ENCODE measurements around the gene SAFB. TPM values are rescaled to one million over a fixed set of nuclear protein-coding genes. Genes with fewer than 3 reads are reported as not detected.
A peak's percentile ranks its signal among the peaks of the same experiment; 100 is the strongest.

The SAFB gene
- total RNA-seq, 1 donor from 2014 or later, result 57.9 TPM

- H3K9me3 Mint-ChIP-seq, result no peaks in the 10 kb centered on the region
- no peak overlapping the region for H3K27ac Mint-ChIP-seq
- H3K27ac ChIP-seq, result no peak overlapping the region
- no peaks in the 10 kb centered on the region for H3K79me2 ChIP-seq (ENCODE audit: low read depth)
- peaks cover 3% of the 10 kb centered on the region for H3K4me1 ChIP-seq
- no peaks in the 10 kb centered on the region for H3K27me3 ChIP-seq
- TF ChIP-seq EZH2 (IDR thresholded peaks at IDR 0.05) (no peak), CTCF (IDR thresholded peaks at IDR 0.05) (no peak), EZH2phosphoT487 (IDR thresholded peaks at IDR 0.05) (no peak)
- DNase-seq (ENCODE audit: low spot score), result peak; percentile 48
- peak overlapping the region; percentile 85 for H3K4me2 ChIP-seq
- H3K4me3 Mint-ChIP-seq, result peak overlapping the region; percentile 98
- no peaks in the 10 kb centered on the region for H3K36me3 ChIP-seq
- H3K4me1 Mint-ChIP-seq, result peaks cover 29% of the 10 kb centered on the region
- no peaks in the 10 kb centered on the region for H3K36me3 Mint-ChIP-seq
- H3K9ac ChIP-seq, result peak overlapping the region; percentile 46
- no peaks in the 10 kb centered on the region for H4K20me1 ChIP-seq (ENCODE audit: low read depth)
- H3K9me3 ChIP-seq (ENCODE audit: low read depth), result no peaks in the 10 kb centered on the region
- H3K27me3 Mint-ChIP-seq (ENCODE audit: insufficient read depth, low read depth), result peaks cover 5% of the 10 kb centered on the region
- peak overlapping the region; percentile 23 for H2AFZ ChIP-seq (replicated peaks)
- peak overlapping the region; percentile 69 for H3K4me3 ChIP-seq
- H3F3A ChIP-seq (ENCODE audit: low read depth), result peaks cover 4% of the 10 kb centered on the region
Measured at GRCh38 chr19:5680084-5680436, 57.2 kb downstream of the SAFB start.

GRCh38 chr19:5680437-5681368 lies 57.8 kb downstream of the SAFB start, which contains the start of the genes HSD11B1L and MICOS13:
TSS of gene HSD11B1L (plus strand) at chr19:5681027. CDS start at chr19:5684833, 3,806 bp downstream.
TSS of gene MICOS13 (minus strand) at chr19:5680516. CDS start at chr19:5680486, 30 bp downstream.
- TF ChIP-seq CTCF (IDR thresholded peaks at IDR 0.05) (no peak), EZH2 (IDR thresholded peaks at IDR 0.05) (no peak), EZH2phosphoT487 (IDR thresholded peaks at IDR 0.05) (no peak)
- H3K27ac ChIP-seq, result no peak within 1 kb of the TSS
- peak; percentile 99 for DNase-seq (ENCODE audit: low spot score)

GRCh38 chr19:5681391-5682106 lies 58.7 kb downstream of the SAFB start:
- H3K4me3 Mint-ChIP-seq, result peak overlapping the region; percentile 86
- Histone ChIP-seq H3K4me2 (peak overlapping the region; percentile 85), H3K36me3 (no peaks in the 10 kb centered on the region), H3K4me3 (peak overlapping the region; percentile 69), H3K27ac (no peak overlapping the region), H2AFZ (replicated peaks) (no peak overlapping the region), H3F3A (ENCODE audit: low read depth) (peaks cover 13% of the 10 kb centered on the region), H3K79me2 (ENCODE audit: low read depth) (no peaks in the 10 kb centered on the region), H3K9me3 (ENCODE audit: low read depth) (no peaks in the 10 kb centered on the region), H3K27me3 (no peaks in the 10 kb centered on the region), H3K4me1 (peaks cover 3% of the 10 kb centered on the region), H3K9ac (no peak overlapping the region), H4K20me1 (ENCODE audit: low read depth) (peaks cover 5% of the 10 kb centered on the region)
- no peaks in the 10 kb centered on the region for H3K9me3 Mint-ChIP-seq
- H3K36me3 Mint-ChIP-seq, result no peaks in the 10 kb centered on the region
- peaks cover 36% of the 10 kb centered on the region for H3K4me1 Mint-ChIP-seq
- peaks cover 5% of the 10 kb centered on the region for H3K27me3 Mint-ChIP-seq (ENCODE audit: insufficient read depth, low read depth)
- peak overlapping the region; percentile 19 for H3K27ac Mint-ChIP-seq
- DNase-seq (ENCODE audit: low spot score), result no peak
- TF ChIP-seq EZH2phosphoT487 (IDR thresholded peaks at IDR 0.05) (no peak), EZH2 (IDR thresholded peaks at IDR 0.05) (no peak), CTCF (IDR thresholded peaks at IDR 0.05) (no peak)

More at GRCh38 chr19:5680437-5681368, 57.8 kb downstream of the SAFB start, which contains the start of the genes HSD11B1L and MICOS13:
- H2AFZ ChIP-seq (replicated peaks), result peak within 1 kb of the TSS; percentile 86
- H3K4me3 ChIP-seq, result peak within 1 kb of the TSS; percentile 69
- H3K4me3 Mint-ChIP-seq, result peak within 1 kb of the TSS; percentile 98
- H3K4me2 ChIP-seq, result peak within 1 kb of the TSS; percentile 85
- H3K36me3 Mint-ChIP-seq, result no peaks in the 10 kb centered on the region
- peaks cover 3% of the 10 kb centered on the region for H3K4me1 ChIP-seq
- no peaks in the 10 kb centered on the region for H3K27me3 ChIP-seq
- peaks cover 5% of the 10 kb centered on the region for H3F3A ChIP-seq (ENCODE audit: low read depth)
- H3K9ac ChIP-seq, result peak within 1 kb of the TSS; percentile 46
- peaks cover 5% of the 10 kb centered on the region for H3K27me3 Mint-ChIP-seq (ENCODE audit: insufficient read depth, low read depth)
- no peaks in the 10 kb centered on the region for H4K20me1 ChIP-seq (ENCODE audit: low read depth)
- H3K9me3 ChIP-seq (ENCODE audit: low read depth), result no peaks in the 10 kb centered on the region
- H3K36me3 ChIP-seq, result no peaks in the 10 kb centered on the region
- no peaks in the 10 kb centered on the region for H3K9me3 Mint-ChIP-seq
- H3K27ac Mint-ChIP-seq, result peak within 1 kb of the TSS; percentile 99
- H3K79me2 ChIP-seq (ENCODE audit: low read depth), result no peaks in the 10 kb centered on the region
- H3K4me1 Mint-ChIP-seq, result peaks cover 30% of the 10 kb centered on the region

All from neural progenitor cell (in vitro differentiated cells).